ENCODE data around the gene KCNAB3. TPM values are rescaled to one million over a fixed set of nuclear protein-coding genes. Genes with fewer than 3 reads are reported as not detected.

KCNAB3 gene
- total and polyA plus RNA-seq, 2 donors: 1.2 to 8.9 TPM

DNA sequence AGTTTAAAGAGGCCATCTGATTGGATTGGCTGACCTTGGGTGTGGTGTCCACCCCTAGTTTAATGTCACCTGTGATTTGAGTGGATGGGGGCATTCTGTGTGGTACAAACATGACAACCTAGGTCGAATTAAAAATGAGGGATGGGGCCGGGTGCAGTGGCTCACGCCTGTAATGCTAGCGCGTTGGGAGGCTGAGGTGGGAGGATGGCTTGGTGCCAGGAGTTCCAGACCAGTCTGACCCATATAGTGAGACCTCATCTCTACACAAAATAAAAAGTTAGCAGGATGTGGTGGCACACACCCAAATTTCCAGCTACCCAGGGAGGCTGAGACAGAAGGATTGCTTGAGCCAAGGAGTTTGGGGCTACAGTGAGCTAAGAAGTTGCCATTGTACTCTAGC, 16.8 kb upstream of the KCNAB3 start:
- Histone ChIP-seq H3K27ac (ENCODE audit: low read depth in 1 of 2, low read length in 1 of 2) (no peak overlapping the region), H3K4me1 (ENCODE audit: control insufficient read depth in 2 of 2, insufficient read depth in 2 of 2, low read length in 2 of 2) (no peaks in the 10 kb centered on the region), H3K4me3 (ENCODE audit: low read length in 2 of 2) (no peak overlapping the region), H3K9me3 (ENCODE audit: control insufficient read depth in 2 of 2, insufficient read depth in 1 of 2, low read length in 1 of 2) (no peaks in the 10 kb centered on the region), H3K36me3 (ENCODE audit: control insufficient read depth in 2 of 2, insufficient read depth in 2 of 2, low read length in 1 of 2) (peaks cover 62 to 72% of the 10 kb centered on the region in 2 donors), H3K27me3 (ENCODE audit: control insufficient read depth in 2 of 2, insufficient read depth in 1 of 2, low read length in 1 of 2) (no peaks in the 10 kb centered on the region)
- 86% methylated on average over 5 of the region's 5 CpGs for WGBS
- no peak for DNase-seq (ENCODE audit: low read depth in 6 of 9, low spot score in 9 of 9)

DNA sequence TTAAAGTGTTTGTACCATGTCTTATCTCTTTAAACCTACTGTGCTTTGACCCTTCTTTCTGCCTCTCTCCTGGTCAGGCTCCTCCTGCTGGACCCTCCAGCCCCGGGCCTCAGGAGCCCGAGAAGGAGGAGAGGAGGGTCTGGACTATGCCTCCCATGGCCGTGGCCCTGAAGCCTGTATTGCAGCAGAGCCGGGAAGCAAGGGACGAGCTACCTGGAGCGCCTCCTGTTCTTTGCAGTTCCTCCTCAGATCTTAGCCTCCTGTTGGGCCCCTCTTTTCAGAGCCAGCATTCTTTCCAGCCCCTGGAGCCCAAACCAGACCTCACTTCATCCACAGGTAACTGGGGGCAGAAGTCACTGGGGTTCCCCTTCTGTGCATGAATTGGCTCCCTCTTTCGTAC, 16.0 kb upstream of the KCNAB3 start:
- H3K4me1 ChIP-seq (ENCODE audit: control insufficient read depth in 2 of 2, insufficient read depth in 2 of 2, low read length in 2 of 2): no peaks in the 10 kb centered on the region
- H3K27me3 ChIP-seq (ENCODE audit: control insufficient read depth in 2 of 2, insufficient read depth in 1 of 2, low read length in 1 of 2): no peaks in the 10 kb centered on the region
- H3K36me3 ChIP-seq (ENCODE audit: control insufficient read depth in 2 of 2, insufficient read depth in 2 of 2, low read length in 1 of 2): peaks cover 70 to 79% of the 10 kb centered on the region in 2 donors
- no peak for DNase-seq (ENCODE audit: low read depth in 6 of 9, low spot score in 9 of 9)
- H3K4me3 ChIP-seq (ENCODE audit: low read length in 2 of 2): no peak overlapping the region
- no peak overlapping the region for H3K27ac ChIP-seq (ENCODE audit: low read depth in 1 of 2, low read length in 1 of 2)
- WGBS: 92% methylated on average over 7 of the region's 7 CpGs
- H3K9me3 ChIP-seq (ENCODE audit: control insufficient read depth in 2 of 2, insufficient read depth in 1 of 2, low read length in 1 of 2): no peaks in the 10 kb centered on the region

DNA sequence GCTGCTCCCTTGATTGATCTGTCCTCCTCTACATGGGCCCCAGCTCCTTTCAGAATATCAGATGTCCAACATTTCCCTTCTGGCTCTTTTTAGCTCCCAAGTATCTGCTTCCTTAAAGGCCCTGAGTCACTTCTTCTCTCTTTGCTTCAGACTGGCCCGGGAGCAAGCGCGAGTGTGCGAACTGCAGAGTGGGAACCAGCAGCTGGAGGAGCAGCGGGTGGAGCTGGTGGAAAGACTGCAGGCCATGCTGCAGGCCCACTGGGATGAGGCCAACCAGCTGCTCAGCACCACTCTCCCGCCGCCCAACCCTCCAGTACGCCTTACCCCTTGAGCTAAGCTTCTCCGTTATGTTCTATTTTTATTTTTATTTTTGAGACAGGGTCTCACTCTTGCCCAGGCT, 14.7 kb upstream of the KCNAB3 start:
- no peak for DNase-seq (ENCODE audit: low read depth in 6 of 9, low spot score in 9 of 9)
- H3K36me3 ChIP-seq (ENCODE audit: control insufficient read depth in 2 of 2, insufficient read depth in 2 of 2, low read length in 1 of 2): peaks cover 80 to 86% of the 10 kb centered on the region in 2 donors
- no peak overlapping the region for H3K27ac ChIP-seq (ENCODE audit: low read depth in 1 of 2, low read length in 1 of 2)
- 98% methylated on average over 9 of the region's 9 CpGs for WGBS
- no peaks in the 10 kb centered on the region for H3K4me1 ChIP-seq (ENCODE audit: control insufficient read depth in 2 of 2, insufficient read depth in 2 of 2, low read length in 2 of 2)
- H3K4me3 ChIP-seq (ENCODE audit: low read length in 2 of 2): no peak overlapping the region
- H3K27me3 ChIP-seq (ENCODE audit: control insufficient read depth in 2 of 2, insufficient read depth in 1 of 2, low read length in 1 of 2): no peaks in the 10 kb centered on the region
- no peaks in the 10 kb centered on the region for H3K9me3 ChIP-seq (ENCODE audit: control insufficient read depth in 2 of 2, insufficient read depth in 1 of 2, low read length in 1 of 2)

DNA sequence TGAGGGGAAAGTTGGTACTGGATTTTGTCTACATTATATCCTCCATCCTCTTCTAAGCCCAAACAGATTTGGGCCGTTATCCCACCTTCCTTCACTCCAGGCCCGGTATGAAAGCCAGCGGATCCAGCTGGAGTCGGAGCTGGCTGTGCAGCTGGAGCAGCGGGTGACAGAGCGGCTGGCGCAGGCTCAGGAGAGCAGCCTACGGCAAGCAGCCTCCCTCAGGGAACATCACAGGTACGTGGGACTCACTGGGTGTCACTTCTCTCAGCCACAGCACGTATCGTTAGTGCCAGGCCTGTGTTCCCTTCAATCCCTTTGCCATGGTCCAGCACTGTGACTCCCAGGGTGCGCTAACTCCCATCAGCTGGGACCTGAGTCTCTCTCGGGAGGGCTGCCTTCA, 13.6 kb upstream of the KCNAB3 start:
- Histone ChIP-seq H3K9me3 (ENCODE audit: control insufficient read depth in 2 of 2, insufficient read depth in 1 of 2, low read length in 1 of 2) (no peaks in the 10 kb centered on the region), H3K27ac (ENCODE audit: low read depth in 1 of 2, low read length in 1 of 2) (no peak overlapping the region), H3K36me3 (ENCODE audit: control insufficient read depth in 2 of 2, insufficient read depth in 2 of 2, low read length in 1 of 2) (peaks cover 78 to 79% of the 10 kb centered on the region in 2 donors), H3K4me1 (ENCODE audit: control insufficient read depth in 2 of 2, insufficient read depth in 2 of 2, low read length in 2 of 2) (no peaks in the 10 kb centered on the region), H3K27me3 (ENCODE audit: control insufficient read depth in 2 of 2, insufficient read depth in 1 of 2, low read length in 1 of 2) (no peaks in the 10 kb centered on the region), H3K4me3 (ENCODE audit: low read length in 2 of 2) (no peak overlapping the region)
- no peak for DNase-seq (ENCODE audit: low read depth in 6 of 9, low spot score in 9 of 9)
- 94% methylated on average over 13 of the region's 13 CpGs for WGBS

DNA sequence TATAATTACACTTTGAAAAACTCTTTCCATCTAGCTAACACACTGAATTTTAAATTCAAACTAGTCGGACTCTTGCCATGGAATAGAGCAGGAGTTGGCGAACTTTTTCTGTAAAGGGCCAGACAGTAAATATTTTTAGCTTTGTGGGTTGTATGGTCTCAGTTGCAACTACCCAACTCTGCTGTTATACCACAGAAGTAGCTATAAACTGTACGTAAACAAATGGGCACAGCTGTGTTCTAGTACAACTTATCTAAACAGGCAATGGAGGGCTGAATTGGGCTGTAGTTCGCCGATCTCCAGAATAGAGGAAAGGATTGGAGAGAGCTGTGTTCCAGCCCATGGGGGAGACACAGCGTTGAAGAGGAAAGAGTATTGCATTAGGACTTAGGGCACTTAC, 11.1 kb upstream of the KCNAB3 start:
- H3K27ac ChIP-seq (ENCODE audit: low read depth in 1 of 2, low read length in 1 of 2): no peak overlapping the region
- H3K27me3 ChIP-seq (ENCODE audit: control insufficient read depth in 2 of 2, insufficient read depth in 1 of 2, low read length in 1 of 2): no peaks in the 10 kb centered on the region
- no peaks in the 10 kb centered on the region for H3K4me1 ChIP-seq (ENCODE audit: control insufficient read depth in 2 of 2, insufficient read depth in 2 of 2, low read length in 2 of 2)
- H3K4me3 ChIP-seq (ENCODE audit: low read length in 2 of 2): no peak overlapping the region
- no peaks in the 10 kb centered on the region for H3K9me3 ChIP-seq (ENCODE audit: control insufficient read depth in 2 of 2, insufficient read depth in 1 of 2, low read length in 1 of 2)
- DNase-seq (ENCODE audit: low read depth in 6 of 9, low spot score in 9 of 9): no peak
- H3K36me3 ChIP-seq (ENCODE audit: control insufficient read depth in 2 of 2, insufficient read depth in 2 of 2, low read length in 1 of 2): peaks cover 73 to 75% of the 10 kb centered on the region in 2 donors
- WGBS: over 99% methylated on average over 6 of the region's 6 CpGs

DNA sequence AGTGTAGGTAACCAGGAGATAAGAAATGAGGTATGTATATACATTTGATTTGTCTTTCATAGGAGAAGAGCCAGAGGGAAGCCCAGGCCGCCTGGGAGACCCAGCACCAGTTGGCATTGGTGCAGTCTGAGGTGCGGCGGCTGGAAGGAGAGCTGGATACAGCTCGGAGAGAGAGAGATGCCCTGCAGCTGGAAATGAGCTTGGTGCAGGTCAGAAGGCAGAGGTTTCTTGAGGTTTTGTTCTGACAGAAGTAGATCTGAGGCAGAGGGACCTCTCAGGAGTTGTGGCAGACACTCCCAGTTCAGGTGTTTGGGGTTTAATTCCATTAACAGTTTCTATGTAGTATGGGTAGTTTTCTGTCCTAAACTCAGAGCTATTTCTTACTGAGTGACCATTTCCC, 10.4 kb upstream of the KCNAB3 start:
- no peak overlapping the region for H3K4me3 ChIP-seq (ENCODE audit: low read length in 2 of 2)
- 96% methylated on average over 4 of the region's 4 CpGs for WGBS
- no peaks in the 10 kb centered on the region for H3K9me3 ChIP-seq (ENCODE audit: control insufficient read depth in 2 of 2, insufficient read depth in 1 of 2, low read length in 1 of 2)
- peaks cover 68 to 72% of the 10 kb centered on the region in 2 donors for H3K36me3 ChIP-seq (ENCODE audit: control insufficient read depth in 2 of 2, insufficient read depth in 2 of 2, low read length in 1 of 2)
- H3K27me3 ChIP-seq (ENCODE audit: control insufficient read depth in 2 of 2, insufficient read depth in 1 of 2, low read length in 1 of 2): no peaks in the 10 kb centered on the region
- no peaks in the 10 kb centered on the region for H3K4me1 ChIP-seq (ENCODE audit: control insufficient read depth in 2 of 2, insufficient read depth in 2 of 2, low read length in 2 of 2)
- H3K27ac ChIP-seq (ENCODE audit: low read depth in 1 of 2, low read length in 1 of 2): no peak overlapping the region
- no peak for DNase-seq (ENCODE audit: low read depth in 6 of 9, low spot score in 9 of 9)

DNA sequence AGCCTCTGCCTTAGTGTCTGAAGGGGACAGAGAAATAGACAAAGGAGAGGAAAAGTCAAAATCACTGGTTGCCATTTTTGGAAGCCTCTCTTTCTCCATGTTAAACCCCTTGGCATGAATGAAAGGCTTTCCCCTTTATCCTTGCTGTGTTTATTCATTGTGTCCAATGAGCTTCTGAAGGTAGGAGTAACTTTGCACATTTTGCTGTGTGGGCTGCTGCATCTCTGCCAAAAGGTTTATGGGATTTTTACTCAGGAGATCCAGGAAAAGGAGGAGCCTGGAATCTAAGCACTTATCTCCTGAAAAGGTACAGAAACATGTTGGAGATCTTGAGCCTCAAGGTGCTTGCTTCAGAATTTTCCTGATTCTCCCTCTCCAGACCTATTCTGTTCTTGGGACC, 6.2 kb upstream of the KCNAB3 start:
- no peak for DNase-seq (ENCODE audit: low read depth in 6 of 9, low spot score in 9 of 9)
- H3K36me3 ChIP-seq (ENCODE audit: control insufficient read depth in 2 of 2, insufficient read depth in 2 of 2, low read length in 1 of 2): peaks cover 37 to 44% of the 10 kb centered on the region in 2 donors
- no peaks in the 10 kb centered on the region for H3K27me3 ChIP-seq (ENCODE audit: control insufficient read depth in 2 of 2, insufficient read depth in 1 of 2, low read length in 1 of 2)
- H3K9me3 ChIP-seq (ENCODE audit: control insufficient read depth in 2 of 2, insufficient read depth in 1 of 2, low read length in 1 of 2): no peaks in the 10 kb centered on the region
- no peak overlapping the region for H3K27ac ChIP-seq (ENCODE audit: low read depth in 1 of 2, low read length in 1 of 2)
- peaks cover 19 to 27% of the 10 kb centered on the region in 2 donors for H3K4me1 ChIP-seq (ENCODE audit: control insufficient read depth in 2 of 2, insufficient read depth in 2 of 2, low read length in 2 of 2)
- H3K4me3 ChIP-seq (ENCODE audit: low read length in 2 of 2): no peak overlapping the region

DNA sequence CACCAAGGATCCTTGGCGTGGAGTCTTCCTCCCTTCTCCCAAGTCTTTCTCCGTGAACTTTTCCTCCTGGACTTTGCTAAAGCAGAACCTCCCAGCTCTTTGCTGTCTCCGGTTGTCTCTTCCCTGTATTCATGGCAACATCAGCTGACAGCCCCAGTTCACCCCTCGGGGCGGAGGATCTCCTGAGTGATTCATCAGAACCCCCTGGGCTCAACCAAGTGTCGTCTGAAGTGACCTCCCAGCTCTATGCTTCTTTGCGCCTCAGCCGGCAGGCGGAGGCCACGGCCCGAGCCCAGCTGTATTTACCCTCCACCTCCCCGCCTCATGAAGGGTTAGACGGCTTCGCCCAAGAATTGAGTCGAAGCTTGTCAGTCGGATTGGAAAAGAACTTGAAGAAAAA, 3.3 kb upstream of the KCNAB3 start:
- Histone ChIP-seq H3K36me3 (ENCODE audit: control insufficient read depth in 2 of 2, insufficient read depth in 2 of 2, low read length in 1 of 2) (peaks cover 22 to 24% of the 10 kb centered on the region in 2 donors), H3K27me3 (ENCODE audit: control insufficient read depth in 2 of 2, insufficient read depth in 1 of 2, low read length in 1 of 2) (no peaks in the 10 kb centered on the region), H3K9me3 (ENCODE audit: control insufficient read depth in 2 of 2, insufficient read depth in 1 of 2, low read length in 1 of 2) (no peaks in the 10 kb centered on the region), H3K27ac (ENCODE audit: low read depth in 1 of 2, low read length in 1 of 2) (peak overlapping the region in 1 of 2 donors; percentile 66), H3K4me1 (ENCODE audit: control insufficient read depth in 2 of 2, insufficient read depth in 2 of 2, low read length in 2 of 2) (peaks cover 22 to 49% of the 10 kb centered on the region in 2 donors), H3K4me3 (ENCODE audit: low read length in 2 of 2) (peak overlapping the region; percentile 75 to 80)
- 19% methylated on average over 16 of the region's 16 CpGs for WGBS
- peak in 1 of 9 donors; percentile 35 for DNase-seq (ENCODE audit: low read depth in 6 of 9, low spot score in 9 of 9)

DNA sequence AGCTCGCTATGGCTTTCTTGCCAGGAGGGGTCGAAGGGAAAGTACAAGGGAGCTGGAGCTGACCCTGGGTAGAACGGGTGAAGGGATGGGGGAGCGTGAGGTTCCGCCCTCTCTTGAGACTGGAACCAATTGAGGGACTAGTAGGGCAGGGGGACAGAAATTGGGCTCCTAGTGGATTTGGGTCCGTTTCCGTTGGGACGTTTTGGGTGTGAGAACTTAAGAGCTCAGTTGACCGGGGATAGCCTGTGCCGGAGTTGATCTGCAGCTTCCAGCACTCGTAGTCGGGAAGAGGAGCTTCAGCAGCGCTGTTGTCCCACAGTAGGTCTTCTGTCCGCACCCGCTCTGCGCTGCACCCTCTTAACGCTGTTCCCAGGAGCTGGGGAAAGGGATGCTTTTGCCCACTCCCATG, 2.8 kb upstream of the KCNAB3 start:
- peaks cover 23 to 25% of the 10 kb centered on the region in 2 donors for H3K36me3 ChIP-seq (ENCODE audit: control insufficient read depth in 2 of 2, insufficient read depth in 2 of 2, low read length in 1 of 2)
- H3K4me3 ChIP-seq (ENCODE audit: low read length in 2 of 2): peak overlapping the region; percentile 75 to 80
- H3K4me1 ChIP-seq (ENCODE audit: control insufficient read depth in 2 of 2, insufficient read depth in 2 of 2, low read length in 2 of 2): peaks cover 22 to 49% of the 10 kb centered on the region in 2 donors
- H3K27me3 ChIP-seq (ENCODE audit: control insufficient read depth in 2 of 2, insufficient read depth in 1 of 2, low read length in 1 of 2): no peaks in the 10 kb centered on the region
- no peak for DNase-seq (ENCODE audit: low read depth in 6 of 9, low spot score in 9 of 9)
- WGBS: 2% methylated on average over 17 of the region's 17 CpGs
- H3K27ac ChIP-seq (ENCODE audit: low read depth in 1 of 2, low read length in 1 of 2): peak overlapping the region; percentile 66 to 88
- no peaks in the 10 kb centered on the region for H3K9me3 ChIP-seq (ENCODE audit: control insufficient read depth in 2 of 2, insufficient read depth in 1 of 2, low read length in 1 of 2)
